Loucy (cell line): Measurements from ENCODE around the gene TBL1X.

Experiments
- H2AFZ ChIP-seq: fragments of 200-600 bp; sonication (generic); 2 replicates; pipeline ENCODE4 v1.6.0; 2016; ENCODE audit warnings: antibody characterized with exemption, mild to moderate bottlenecking, low read length, moderate library complexity
- H3F3A ChIP-seq: fragments of 200-600 bp; 2 replicates; pipeline ENCODE4 v1.6.0; 2016; ENCODE audit warnings: antibody characterized with exemption, low read depth, mild to moderate bottlenecking
- H3K27me3 ChIP-seq: fragments of 200-600 bp; sonication (generic); 2 replicates; pipeline ENCODE4 v1.6.1; 2014; ENCODE audit warnings: low read length, mild to moderate bottlenecking; ENCODE audit not compliant: insufficient read depth, poor library complexity, severe bottlenecking
- H3K36me3 ChIP-seq: fragments of 200-600 bp; sonication (generic); 2 replicates; pipeline ENCODE4 v1.6.1; 2016; ENCODE audit warnings: low read length; ENCODE audit not compliant: insufficient read depth
- H3K4me1 ChIP-seq: fragments of 200-600 bp; sonication (generic); 2 replicates; pipeline ENCODE4 v1.5.1; 2014; ENCODE audit warnings: low read length, mild to moderate bottlenecking; ENCODE audit not compliant: insufficient read depth, poor library complexity, severe bottlenecking
- H3K4me2 ChIP-seq: fragments of 200-600 bp; sonication (generic); 2 replicates; pipeline ENCODE4 v1.6.0; 2014; ENCODE audit warnings: antibody characterized with exemption, low read length, low read depth, mild to moderate bottlenecking; ENCODE audit not compliant: poor library complexity, severe bottlenecking
- H3K4me3 ChIP-seq: fragments of 200-600 bp; sonication (generic); 2 replicates; pipeline ENCODE4 v1.5.1; 2014; ENCODE audit warnings: low read length, mild to moderate bottlenecking, mixed read lengths; ENCODE audit not compliant: poor library complexity, severe bottlenecking
- H3K79me2 ChIP-seq: fragments of 200-600 bp; sonication (generic); 2 replicates; pipeline ENCODE4 v1.6.1; 2014; ENCODE audit warnings: low read length; ENCODE audit not compliant: insufficient read depth
- H3K9ac ChIP-seq: fragments of 200-600 bp; sonication (generic); 2 replicates; pipeline ENCODE4 v1.6.0; 2014; ENCODE audit warnings: mild to moderate bottlenecking, low read depth, low read length, moderate library complexity; ENCODE audit not compliant: poor library complexity, severe bottlenecking
- H3K9me2 ChIP-seq: fragments of 200-600 bp; sonication (generic); replicated peaks from 2 replicates; pipeline ENCODE4 v1.6.1; 2016; ENCODE audit warnings: low read depth, low read length, mixed read lengths
- H3K9me3 ChIP-seq: fragments of 200-600 bp; sonication (generic); 2 replicates; pipeline ENCODE4 v1.6.1; 2014; ENCODE audit warnings: mild to moderate bottlenecking, antibody characterized with exemption, low read length, low read depth; ENCODE audit not compliant: insufficient read depth
- H4K20me1 ChIP-seq: fragments of 200-600 bp; sonication (generic); 2 replicates; pipeline ENCODE4 v1.6.0; 2014; ENCODE audit warnings: antibody characterized with exemption, low read length, mild to moderate bottlenecking; ENCODE audit not compliant: insufficient read depth, poor library complexity, severe bottlenecking
- EZH2phosphoT487 ChIP-seq: fragments of 200-600 bp; IDR thresholded peaks from 2 replicates; pipeline ENCODE4 v1.6.1; 2018; ENCODE audit warnings: antibody characterized with exemption, mild to moderate bottlenecking, moderate library complexity, borderline replicate concordance
- TF ChIP-seq, protein P1 (sequence below): fragments of 200-600 bp; sonication (generic); conservative IDR thresholded peaks from 2 replicates; pipeline ENCODE4 v1.5.1; 2014; ENCODE audit warnings: mild to moderate bottlenecking, antibody characterized with exemption, low read length

TBL1X gene

DNA sequence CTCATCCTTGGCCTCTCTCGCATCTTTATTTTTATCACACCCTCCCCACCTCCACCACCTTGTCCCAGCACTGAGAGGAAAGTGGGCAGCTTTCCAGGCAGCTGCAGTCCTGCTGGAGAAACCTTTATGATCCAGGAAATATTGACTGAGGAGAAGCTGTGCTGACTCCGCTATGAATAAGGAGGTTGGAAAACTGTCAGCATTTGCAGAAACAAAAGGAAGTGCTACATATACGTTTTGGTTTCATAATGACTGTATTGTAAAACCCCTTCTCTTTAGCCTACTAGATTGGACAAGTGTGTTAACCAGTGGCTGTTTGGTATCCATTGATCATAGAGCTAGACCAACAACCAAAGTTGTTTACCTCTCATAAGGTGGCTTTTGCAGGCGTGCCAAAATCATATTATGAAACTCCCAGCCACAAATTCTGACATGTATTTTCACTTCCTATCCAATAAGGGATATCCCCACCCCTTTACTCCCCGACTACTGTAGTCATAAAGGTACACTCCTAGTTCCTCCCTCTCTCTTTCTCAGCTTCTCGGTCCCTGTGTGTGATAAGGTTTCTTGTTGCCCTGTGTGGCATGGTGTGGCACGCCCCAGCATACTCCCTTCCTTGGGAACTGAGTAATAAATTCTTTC, 212.4 kb downstream of the TBL1X start:
- no peaks in the 10 kb centered on the region for H3K4me1 ChIP-seq
- H3K4me2 ChIP-seq, result no peak overlapping the region
- TF ChIP-seq EZH2phosphoT487, result no peak
- TF ChIP-seq, protein P1, sequence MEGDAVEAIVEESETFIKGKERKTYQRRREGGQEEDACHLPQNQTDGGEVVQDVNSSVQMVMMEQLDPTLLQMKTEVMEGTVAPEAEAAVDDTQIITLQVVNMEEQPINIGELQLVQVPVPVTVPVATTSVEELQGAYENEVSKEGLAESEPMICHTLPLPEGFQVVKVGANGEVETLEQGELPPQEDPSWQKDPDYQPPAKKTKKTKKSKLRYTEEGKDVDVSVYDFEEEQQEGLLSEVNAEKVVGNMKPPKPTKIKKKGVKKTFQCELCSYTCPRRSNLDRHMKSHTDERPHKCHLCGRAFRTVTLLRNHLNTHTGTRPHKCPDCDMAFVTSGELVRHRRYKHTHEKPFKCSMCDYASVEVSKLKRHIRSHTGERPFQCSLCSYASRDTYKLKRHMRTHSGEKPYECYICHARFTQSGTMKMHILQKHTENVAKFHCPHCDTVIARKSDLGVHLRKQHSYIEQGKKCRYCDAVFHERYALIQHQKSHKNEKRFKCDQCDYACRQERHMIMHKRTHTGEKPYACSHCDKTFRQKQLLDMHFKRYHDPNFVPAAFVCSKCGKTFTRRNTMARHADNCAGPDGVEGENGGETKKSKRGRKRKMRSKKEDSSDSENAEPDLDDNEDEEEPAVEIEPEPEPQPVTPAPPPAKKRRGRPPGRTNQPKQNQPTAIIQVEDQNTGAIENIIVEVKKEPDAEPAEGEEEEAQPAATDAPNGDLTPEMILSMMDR, result no peak
- no peaks in the 10 kb centered on the region for H3F3A ChIP-seq
- H3K9me3 ChIP-seq, result no peaks in the 10 kb centered on the region
- H4K20me1 ChIP-seq, result no peaks in the 10 kb centered on the region
- H3K36me3 ChIP-seq, result no peaks in the 10 kb centered on the region
- no peak overlapping the region for H2AFZ ChIP-seq
- no peak overlapping the region for H3K9ac ChIP-seq
- H3K9me2 ChIP-seq, result no peaks in the 10 kb centered on the region
- no peaks in the 10 kb centered on the region for H3K79me2 ChIP-seq
- no peaks in the 10 kb centered on the region for H3K27me3 ChIP-seq
- H3K4me3 ChIP-seq, result no peak overlapping the region

DNA sequence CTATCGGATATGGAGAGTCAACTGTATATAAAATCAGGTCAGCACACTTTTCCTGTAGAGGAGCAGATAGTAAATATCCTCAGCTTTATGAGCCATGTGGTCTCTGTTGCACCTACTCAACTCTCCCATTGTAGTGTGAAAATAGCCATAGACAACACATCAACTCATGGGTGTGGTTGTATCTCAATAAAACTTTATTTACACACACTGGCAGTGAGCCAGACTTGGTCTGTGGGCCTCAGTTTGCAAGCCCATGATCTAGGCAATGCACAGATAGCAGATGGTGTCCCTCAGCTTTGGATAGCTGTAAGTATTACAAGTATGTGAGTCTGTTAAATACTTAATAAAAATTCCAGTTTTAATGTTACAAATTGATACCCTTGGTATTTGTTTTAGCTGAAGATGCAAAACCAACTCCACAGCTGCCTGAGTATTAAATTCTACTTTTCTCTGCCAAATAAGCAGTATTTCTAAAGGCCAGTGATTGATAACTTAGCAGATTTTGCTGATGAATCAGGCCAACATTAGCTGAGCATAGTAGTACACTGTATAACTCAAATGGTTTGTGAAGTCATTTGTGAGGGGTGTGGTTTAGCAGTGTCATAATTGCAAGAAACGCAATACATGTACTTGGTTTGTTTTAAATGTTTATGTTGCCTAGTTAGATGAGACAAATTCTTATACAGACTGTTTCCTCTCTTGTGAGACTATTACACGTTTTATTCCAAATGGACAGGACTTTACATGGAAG, 213.5 kb downstream of the TBL1X start:
- Histone ChIP-seq H3F3A (no peaks in the 10 kb centered on the region), H2AFZ (no peak overlapping the region), H3K79me2 (no peaks in the 10 kb centered on the region), H3K27me3 (no peaks in the 10 kb centered on the region), H3K4me1 (no peaks in the 10 kb centered on the region), H3K4me3 (no peak overlapping the region), H3K9ac (no peak overlapping the region), H4K20me1 (no peaks in the 10 kb centered on the region), H3K4me2 (no peak overlapping the region), H3K9me3 (no peaks in the 10 kb centered on the region), H3K36me3 (no peaks in the 10 kb centered on the region), H3K9me2 (no peaks in the 10 kb centered on the region)
- no peak for TF ChIP-seq EZH2phosphoT487
- TF ChIP-seq, protein P1, result no peak

DNA sequence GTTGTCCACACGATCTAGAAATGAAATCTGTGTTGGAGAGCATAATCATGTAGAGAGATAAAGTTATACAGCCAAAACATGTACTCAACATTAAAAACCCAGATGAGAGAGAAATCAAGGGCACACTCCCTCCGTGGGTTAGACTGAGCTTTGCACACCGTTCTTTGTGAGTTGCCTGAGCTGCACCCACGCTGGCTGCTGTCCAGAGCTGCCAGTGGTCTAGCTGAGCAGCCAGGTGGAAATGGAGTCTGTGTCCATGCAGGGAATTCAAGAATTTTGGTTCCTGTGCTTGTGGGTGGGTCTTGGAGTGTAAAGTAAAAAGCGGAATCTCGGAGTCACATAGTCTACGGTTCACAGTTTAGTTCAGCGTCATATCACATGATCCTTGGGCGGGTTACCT, 216.2 kb downstream of the TBL1X start:
- Histone ChIP-seq H3K4me1 (no peaks in the 10 kb centered on the region), H3K79me2 (no peaks in the 10 kb centered on the region), H2AFZ (no peak overlapping the region), H3F3A (no peaks in the 10 kb centered on the region), H3K9ac (no peak overlapping the region), H3K36me3 (no peaks in the 10 kb centered on the region), H3K27me3 (no peaks in the 10 kb centered on the region), H3K4me3 (no peak overlapping the region), H3K4me2 (no peak overlapping the region), H3K9me2 (no peaks in the 10 kb centered on the region), H4K20me1 (no peaks in the 10 kb centered on the region), H3K9me3 (no peaks in the 10 kb centered on the region)
- no peak for TF ChIP-seq EZH2phosphoT487
- TF ChIP-seq, protein P1, result no peak
